Adrenal gland (tissue), 5 donors: ENCODE results near the gene HNF4A.

Experiments
- CTCF ChIP-seq, 6 experiments: fragments of 450-650 bp in 4 of 6; fragments of 200-600 bp in 2 of 6; sonication (generic) in 1 of 6; IDR thresholded peaks; 1 replicate in 5 of 6; 2 replicates in 1 of 6; pipeline versions ENCODE4 v1.5.1 to v1.8.0; 2016 to 2021; ENCODE audit warnings: antibody characterized with exemption in 6 of 6, mild to moderate bottlenecking in 2 of 6, moderate library complexity in 1 of 6
- POLR2A ChIP-seq, 2 donors: fragments of 450-650 bp; IDR thresholded peaks; one replicate each; pipeline ENCODE4 v1.6.1; 2017; ENCODE audit warnings: antibody characterized with exemption in 2 of 2, mild to moderate bottlenecking in 2 of 2, moderate library complexity in 1 of 2
- donor health status: DM: no; HTN: no; CAD: no.

DNA sequence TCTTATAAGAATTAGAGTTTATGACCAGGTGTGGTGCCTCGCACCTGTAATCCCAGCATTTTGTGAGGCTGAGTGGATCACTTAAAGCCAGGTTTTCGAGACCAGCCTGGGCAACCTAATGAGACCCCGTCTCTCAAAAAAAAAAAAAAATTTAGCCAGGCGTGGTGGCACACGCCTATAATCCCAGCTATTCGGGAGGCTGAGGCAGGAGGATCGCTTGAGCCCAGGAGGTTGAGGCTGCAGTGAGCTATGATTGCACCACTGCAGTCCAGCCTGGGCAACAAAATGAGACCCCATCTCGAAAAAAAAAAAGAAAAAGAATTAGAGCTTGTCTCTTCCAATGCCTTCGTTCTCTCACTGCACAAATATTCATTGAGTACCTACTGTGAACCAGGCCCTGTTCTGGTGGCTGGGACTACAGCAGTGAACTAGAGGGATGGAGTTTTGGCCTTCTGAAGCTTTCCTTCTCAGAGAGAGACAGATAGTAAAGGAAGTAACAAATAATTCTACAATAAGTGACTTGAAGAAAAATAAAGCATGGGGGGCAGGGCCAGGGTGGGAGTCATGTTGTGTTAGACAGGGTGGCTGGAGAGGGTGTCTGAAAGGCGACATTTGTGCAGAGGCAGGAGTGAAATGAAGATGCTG lies 56.4 kb downstream of the HNF4A start:
- TF ChIP-seq POLR2A (IDR thresholded peaks at IDR 0.05), result no peak
- TF ChIP-seq CTCF (IDR thresholded peaks at IDR 0.05), result no peak
